Naive B cell (primary cell): ENCODE results near the gene TH. TPM values are rescaled to one million over a fixed set of nuclear protein-coding genes. Genes with fewer than 3 reads are reported as not detected.

Experiments used
- polyA plus RNA-seq, 6 donors: library from polyadenylated mRNA; unstranded; fragments of 300-500 nt; fragmentation: Illumina TruSeq; gene quantifications; one replicate each; pipeline ENCODE4 v1.2.3, GENCODE V29; 2021; ENCODE audit warnings: low read depth in 6 of 6

Gene TH
- polyA plus RNA-seq, 6 donors from 2014 or later, result not detected

Other genes with a start within 250 kb of the TH start
- 10 to 100 TPM; 14.0 to 62.7 (median 34.9) TPM for gene MRPL23, start 224.5 kb downstream of the TH start, polyA plus RNA-seq
- gene H19, start 174.0 kb downstream of the TH start, polyA plus RNA-seq, result not detected
- gene IGF2, start 32.4 kb downstream of the TH start, polyA plus RNA-seq, result not detected
- gene INS, start 10.6 kb downstream of the TH start, polyA plus RNA-seq, result not detected
- gene ASCL2, start 98.8 kb upstream of the TH start, polyA plus RNA-seq, result 1 to 10 TPM in 1 of 6 donors, under 1 TPM in 4, not detected in 1; 0.35 to 1.7 (median 0.60) TPM
- 10 to 100 TPM in 3 of 6 donors, 1 to 10 TPM in 3; 8.3 to 15.4 (median 10.2) TPM for gene C11orf21, start 130.1 kb upstream of the TH start, polyA plus RNA-seq
- 10 to 100 TPM in 4 of 6 donors, 1 to 10 TPM in 2; 6.5 to 24.0 (median 13.5) TPM for gene TSPAN32, start 130.2 kb upstream of the TH start, polyA plus RNA-seq
- gene CD81, start 205.5 kb upstream of the TH start, polyA plus RNA-seq, result 100 to 1,000 TPM; 110 to 279 (median 240) TPM
- 10 to 100 TPM; 54.7 to 76.0 (median 67.9) TPM for gene TSSC4, start 228.9 kb upstream of the TH start, polyA plus RNA-seq